HepG2 (cell line): ENCODE measurements around the gene FOXJ2. TPM values are rescaled to one million over a fixed set of nuclear protein-coding genes. Genes with fewer than 3 reads are reported as not detected.

Experiments used
- ELF1 ChIP-seq: sonication (generic); formaldehyde crosslinking; IDR thresholded peaks from 2 replicates; pipeline ENCODE4 v1.4.0; 2020; ENCODE audit warnings: missing genetic modification reagents
- EZH2 ChIP-seq: conservative IDR thresholded peaks from 2 replicates; pipeline ENCODE4 v1.6.1; 2012; ENCODE audit warnings: mild to moderate bottlenecking, low read depth, low read length, moderate library complexity
- FOSL1 ChIP-seq: sonication (generic); formaldehyde crosslinking; IDR thresholded peaks from 2 replicates; pipeline ENCODE4 v1.9.0; 2021; ENCODE audit warnings: missing genetic modification reagents, borderline replicate concordance
- FOXP1 ChIP-seq, 2 experiments: fragments of 450-650 bp in 1 of 2; IDR thresholded peaks; 2 replicates each; pipeline ENCODE4 v1.6.1; 2017 to 2018; ENCODE audit warnings: antibody characterized with exemption in 1 of 2
- GABPB1 ChIP-seq: IDR thresholded peaks from 2 replicates; pipeline ENCODE4 v1.6.1; 2016; ENCODE audit warnings: mild to moderate bottlenecking, missing genetic modification reagents, moderate library complexity, missing compliant biosample characterization
- GFI1 ChIP-seq: sonication (generic); formaldehyde crosslinking; IDR thresholded peaks from 2 replicates; pipeline ENCODE4 v1.5.0; 2020; ENCODE audit warnings: missing genetic modification reagents, mild to moderate bottlenecking, borderline replicate concordance
- GTF3A ChIP-seq: sonication (generic); formaldehyde crosslinking; conservative IDR thresholded peaks from 2 replicates; pipeline ENCODE4 v1.4.0; 2020; ENCODE audit warnings: mild to moderate bottlenecking, missing genetic modification reagents
- KDM5B ChIP-seq: sonication (generic); formaldehyde crosslinking; IDR thresholded peaks from 2 replicates; pipeline ENCODE4 v1.4.0; 2020; ENCODE audit warnings: missing genetic modification reagents, mild to moderate bottlenecking, borderline replicate concordance
- NFYC ChIP-seq: IDR thresholded peaks from 2 replicates; pipeline ENCODE4 v1.6.1; 2016; ENCODE audit warnings: missing genetic modification reagents, missing compliant biosample characterization
- NR2F6 ChIP-seq, 2 experiments: IDR thresholded peaks; 2 replicates each; pipeline ENCODE4 v1.6.1; 2016; ENCODE audit warnings: antibody characterized with exemption in 1 of 2, mild to moderate bottlenecking in 1 of 2
- PHF20 ChIP-seq: sonication (generic); formaldehyde crosslinking; IDR thresholded peaks from 2 replicates; pipeline ENCODE4 v1.5.0; 2020; ENCODE audit warnings: mild to moderate bottlenecking, missing genetic modification reagents
- POLR2A ChIP-seq, 2 experiments: IDR thresholded peaks; 2 replicates each; pipeline ENCODE4 v1.6.1; 2011; ENCODE audit warnings: low read depth in 2 of 2, low read length in 2 of 2, mild to moderate bottlenecking in 1 of 2, moderate library complexity in 1 of 2; ENCODE audit not compliant: insufficient read depth in 1 of 2
- SMARCC2 ChIP-seq: fragments of 450-650 bp; IDR thresholded peaks from 2 replicates; pipeline ENCODE4 v1.6.1; 2017; ENCODE audit warnings: antibody characterized with exemption, mild to moderate bottlenecking
- SOX13 ChIP-seq, 3 experiments: fragments of 450-650 bp in 1 of 3; sonication (generic) in 1 of 3; formaldehyde crosslinking in 1 of 3; IDR thresholded peaks in 2 of 3; conservative IDR thresholded peaks in 1 of 3; 2 replicates each; pipeline versions ENCODE4 v1.5.0 to v1.6.1; 2016 to 2020; ENCODE audit warnings: antibody characterized with exemption in 1 of 3, mild to moderate bottlenecking in 1 of 3, missing compliant biosample characterization in 1 of 3, missing genetic modification reagents in 1 of 3, moderate library complexity in 1 of 3
- ZFP62 ChIP-seq: sonication (generic); formaldehyde crosslinking; IDR thresholded peaks from 2 replicates; pipeline ENCODE4 v1.4.0; 2020; ENCODE audit warnings: missing genetic modification reagents
- ZNF160 ChIP-seq: sonication (generic); formaldehyde crosslinking; IDR thresholded peaks from 2 replicates; pipeline ENCODE4 v1.8.0; 2022; ENCODE audit warnings: mild to moderate bottlenecking, inconsistent platforms, missing genetic modification reagents
- ZNF337 ChIP-seq: sonication (generic); formaldehyde crosslinking; IDR thresholded peaks from 2 replicates; pipeline ENCODE4 v1.5.1; 2020; ENCODE audit warnings: missing genetic modification reagents, low read depth, mild to moderate bottlenecking, borderline replicate concordance
- polyA plus RNA-seq, 8 experiments: library from polyadenylated mRNA; depleted of rRNA in 3 of 8; stranded (reverse) in 7 of 8; unstranded in 1 of 8; fragments of >200 nt; fragmentation: Illumina TruSeq in 4 of 8; extraction: Trizol in 4 of 8; gene quantifications; 2 replicates each; pipeline versions ENCODE4 v1.2.1 to v1.2.3, GENCODE V29; 2011 to 2016; ENCODE audit warnings: low read depth in 4 of 8, missing spikeins in 1 of 8, mixed read lengths in 1 of 8; ENCODE audit not compliant: insufficient read depth in 1 of 8
- total RNA-seq, 5 experiments: library from RNA; depleted of rRNA; stranded (reverse); fragments of >200 nt; fragmentation: Illumina TruSeq; extraction: Trizol; gene quantifications; 2 replicates each; pipeline ENCODE4 v1.2.3, GENCODE V29; 2016; ENCODE audit warnings: low read depth in 1 of 5
- TF ChIP-seq, protein P1 (sequence below): sonication (generic); formaldehyde crosslinking; IDR thresholded peaks from 2 replicates; pipeline ENCODE4 v1.9.0; 2021; ENCODE audit warnings: missing genetic modification reagents, borderline replicate concordance
- TF ChIP-seq, protein P2 (sequence below): sonication (generic); formaldehyde crosslinking; IDR thresholded peaks from 2 replicates; pipeline ENCODE4 v1.8.0; 2022; ENCODE audit warnings: low read depth, missing genetic modification reagents
- TF ChIP-seq, protein P3 (sequence below): IDR thresholded peaks from 2 replicates; pipeline ENCODE4 v1.6.1; 2016
- TF ChIP-seq, protein P4 (sequence below): sonication (generic); formaldehyde crosslinking; IDR thresholded peaks from 2 replicates; pipeline ENCODE4 v1.4.0; 2020; ENCODE audit warnings: missing genetic modification reagents

The FOXJ2 gene
- total and polyA plus RNA-seq, 2 of the 13 experiments (the other 11 are each of a cell fraction or from before 2014, with no cell fraction given), result 2.2 to 2.9 TPM

DNA sequence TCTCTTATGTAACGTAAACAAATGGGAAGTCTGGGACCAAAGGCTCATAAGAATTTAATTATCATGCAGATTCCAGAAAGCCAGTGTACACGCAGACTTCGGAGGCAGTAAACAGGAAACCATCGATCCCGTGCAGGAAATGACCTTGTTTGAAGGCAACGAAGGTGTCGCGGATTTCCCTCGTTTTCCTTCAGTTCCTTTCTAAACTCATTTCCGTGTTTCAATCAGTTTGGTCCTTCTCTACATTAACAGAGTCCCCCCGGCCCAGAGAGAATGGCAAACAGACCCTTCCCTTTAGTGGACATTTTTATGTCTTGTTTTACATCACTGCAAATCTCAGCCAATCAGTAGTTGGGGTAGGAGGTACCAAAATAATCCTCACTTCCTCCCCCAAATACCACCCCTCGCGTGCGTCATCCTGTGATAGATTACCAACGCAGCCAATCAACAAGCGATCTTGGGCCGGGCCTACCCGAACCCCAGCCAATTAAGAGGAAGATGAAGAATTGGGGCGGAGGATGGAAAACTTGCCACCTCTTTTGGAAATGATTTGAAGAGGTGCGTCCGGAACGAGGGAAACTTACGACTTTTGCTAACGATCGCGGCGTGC is 6.1 kb upstream of the FOXJ2 start (continued):
- peak; percentile 37; the same call in 1 of the 2 replicates for TF ChIP-seq PHF20 (CRISPR knock-in tag)
- peak; percentile 31; the same call in 1 of the 2 replicates for TF ChIP-seq SOX13 (IDR thresholded peaks at IDR 0.05)
- peak in 1 of 2 experiments; percentile 26; a peak in 1 of 4 replicates for TF ChIP-seq SOX13 (CRISPR knock-in tag; conservative IDR thresholded peaks at IDR 0.05 in 1 of 2, IDR thresholded peaks at IDR 0.05 in 1 of 2)
- no peak for TF ChIP-seq KDM5B (CRISPR knock-in tag)
- TF ChIP-seq, protein P1, sequence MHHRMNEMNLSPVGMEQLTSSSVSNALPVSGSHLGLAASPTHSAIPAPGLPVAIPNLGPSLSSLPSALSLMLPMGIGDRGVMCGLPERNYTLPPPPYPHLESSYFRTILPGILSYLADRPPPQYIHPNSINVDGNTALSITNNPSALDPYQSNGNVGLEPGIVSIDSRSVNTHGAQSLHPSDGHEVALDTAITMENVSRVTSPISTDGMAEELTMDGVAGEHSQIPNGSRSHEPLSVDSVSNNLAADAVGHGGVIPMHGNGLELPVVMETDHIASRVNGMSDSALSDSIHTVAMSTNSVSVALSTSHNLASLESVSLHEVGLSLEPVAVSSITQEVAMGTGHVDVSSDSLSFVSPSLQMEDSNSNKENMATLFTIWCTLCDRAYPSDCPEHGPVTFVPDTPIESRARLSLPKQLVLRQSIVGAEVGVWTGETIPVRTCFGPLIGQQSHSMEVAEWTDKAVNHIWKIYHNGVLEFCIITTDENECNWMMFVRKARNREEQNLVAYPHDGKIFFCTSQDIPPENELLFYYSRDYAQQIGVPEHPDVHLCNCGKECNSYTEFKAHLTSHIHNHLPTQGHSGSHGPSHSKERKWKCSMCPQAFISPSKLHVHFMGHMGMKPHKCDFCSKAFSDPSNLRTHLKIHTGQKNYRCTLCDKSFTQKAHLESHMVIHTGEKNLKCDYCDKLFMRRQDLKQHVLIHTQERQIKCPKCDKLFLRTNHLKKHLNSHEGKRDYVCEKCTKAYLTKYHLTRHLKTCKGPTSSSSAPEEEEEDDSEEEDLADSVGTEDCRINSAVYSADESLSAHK (CRISPR knock-in tag), result no peak
- TF ChIP-seq, protein P2, sequence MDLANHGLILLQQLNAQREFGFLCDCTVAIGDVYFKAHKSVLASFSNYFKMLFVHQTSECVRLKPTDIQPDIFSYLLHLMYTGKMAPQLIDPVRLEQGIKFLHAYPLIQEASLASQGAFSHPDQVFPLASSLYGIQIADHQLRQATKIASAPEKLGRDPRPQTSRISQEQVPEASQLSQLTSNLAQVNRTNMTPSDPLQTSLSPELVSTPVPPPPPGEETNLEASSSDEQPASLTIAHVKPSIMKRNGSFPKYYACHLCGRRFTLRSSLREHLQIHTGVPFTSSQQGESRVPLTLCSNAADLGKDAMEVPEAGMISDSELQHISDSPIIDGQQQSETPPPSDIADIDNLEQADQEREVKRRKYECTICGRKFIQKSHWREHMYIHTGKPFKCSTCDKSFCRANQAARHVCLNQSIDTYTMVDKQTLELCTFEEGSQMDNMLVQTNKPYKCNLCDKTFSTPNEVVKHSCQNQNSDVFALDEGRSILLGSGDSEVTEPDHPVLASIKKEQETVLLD (CRISPR knock-in tag), result no peak; the same call in 1 of the 2 replicates
- TF ChIP-seq FOSL1, result no peak
- no peak for TF ChIP-seq ZFP62 (CRISPR knock-in tag)
- peak; percentile 93 for TF ChIP-seq NFYC (CRISPR knock-in tag)
- TF ChIP-seq GABPB1 (CRISPR knock-in tag), result peak; percentile 75; the same call in 1 of the 2 replicates
- peak; percentile 14; the same call in 1 of the 2 replicates for TF ChIP-seq ZNF337
- TF ChIP-seq, protein P3, sequence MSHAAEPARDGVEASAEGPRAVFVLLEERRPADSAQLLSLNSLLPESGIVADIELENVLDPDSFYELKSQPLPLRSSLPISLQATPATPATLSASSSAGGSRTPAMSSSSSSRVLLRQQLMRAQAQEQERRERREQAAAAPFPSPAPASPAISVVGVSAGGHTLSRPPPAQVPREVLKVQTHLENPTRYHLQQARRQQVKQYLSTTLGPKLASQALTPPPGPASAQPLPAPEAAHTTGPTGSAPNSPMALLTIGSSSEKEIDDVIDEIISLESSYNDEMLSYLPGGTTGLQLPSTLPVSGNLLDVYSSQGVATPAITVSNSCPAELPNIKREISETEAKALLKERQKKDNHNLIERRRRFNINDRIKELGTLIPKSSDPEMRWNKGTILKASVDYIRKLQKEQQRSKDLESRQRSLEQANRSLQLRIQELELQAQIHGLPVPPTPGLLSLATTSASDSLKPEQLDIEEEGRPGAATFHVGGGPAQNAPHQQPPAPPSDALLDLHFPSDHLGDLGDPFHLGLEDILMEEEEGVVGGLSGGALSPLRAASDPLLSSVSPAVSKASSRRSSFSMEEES (CRISPR knock-in tag), result peak; percentile 18; the same call in 1 of the 2 replicates
- no peak for TF ChIP-seq GTF3A (CRISPR knock-in tag)
- no peak for TF ChIP-seq NR2F6 (IDR thresholded peaks at IDR 0.05)
- peak; percentile 34; the same call in 1 of the 2 replicates for TF ChIP-seq NR2F6 (CRISPR knock-in tag; IDR thresholded peaks at IDR 0.05)
- no peak for TF ChIP-seq SMARCC2
- TF ChIP-seq, protein P4, sequence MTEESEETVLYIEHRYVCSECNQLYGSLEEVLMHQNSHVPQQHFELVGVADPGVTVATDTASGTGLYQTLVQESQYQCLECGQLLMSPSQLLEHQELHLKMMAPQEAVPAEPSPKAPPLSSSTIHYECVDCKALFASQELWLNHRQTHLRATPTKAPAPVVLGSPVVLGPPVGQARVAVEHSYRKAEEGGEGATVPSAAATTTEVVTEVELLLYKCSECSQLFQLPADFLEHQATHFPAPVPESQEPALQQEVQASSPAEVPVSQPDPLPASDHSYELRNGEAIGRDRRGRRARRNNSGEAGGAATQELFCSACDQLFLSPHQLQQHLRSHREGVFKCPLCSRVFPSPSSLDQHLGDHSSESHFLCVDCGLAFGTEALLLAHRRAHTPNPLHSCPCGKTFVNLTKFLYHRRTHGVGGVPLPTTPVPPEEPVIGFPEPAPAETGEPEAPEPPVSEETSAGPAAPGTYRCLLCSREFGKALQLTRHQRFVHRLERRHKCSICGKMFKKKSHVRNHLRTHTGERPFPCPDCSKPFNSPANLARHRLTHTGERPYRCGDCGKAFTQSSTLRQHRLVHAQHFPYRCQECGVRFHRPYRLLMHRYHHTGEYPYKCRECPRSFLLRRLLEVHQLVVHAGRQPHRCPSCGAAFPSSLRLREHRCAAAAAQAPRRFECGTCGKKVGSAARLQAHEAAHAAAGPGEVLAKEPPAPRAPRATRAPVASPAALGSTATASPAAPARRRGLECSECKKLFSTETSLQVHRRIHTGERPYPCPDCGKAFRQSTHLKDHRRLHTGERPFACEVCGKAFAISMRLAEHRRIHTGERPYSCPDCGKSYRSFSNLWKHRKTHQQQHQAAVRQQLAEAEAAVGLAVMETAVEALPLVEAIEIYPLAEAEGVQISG (CRISPR knock-in tag), result no peak
- no peak for TF ChIP-seq EZH2
- peak; percentile 34; the same call in 1 of the 2 replicates for TF ChIP-seq GFI1
- peak; percentile 30; the same call in 1 of the 2 replicates for TF ChIP-seq ELF1 (CRISPR knock-in tag)
- no peak for TF ChIP-seq FOXP1 (IDR thresholded peaks at IDR 0.05)
- peak; percentile 94 for TF ChIP-seq FOXP1 (CRISPR knock-in tag; IDR thresholded peaks at IDR 0.05)
- TF ChIP-seq POLR2A (IDR thresholded peaks at IDR 0.05; ENCODE audit: insufficient read depth in 1 of 2, low read depth in 2 of 2, low read length in 2 of 2), result peak; percentile 54 to 64
- TF ChIP-seq ZNF160 (CRISPR knock-in tag), result no peak
